Inferior parietal cortex (tissue), 1 donor: Measurements from ENCODE around the gene TRPM3.
"Not testable (repeated sequence)": the region's sequence is repeated elsewhere in the genome, so short reads cannot be mapped to it uniquely, and the experiment has no call there.

Source experiments
- DNase-seq: peaks from one replicate; pipeline ENCODE4 v3.0.0-alpha.2; 2016; ENCODE audit errors: extremely low spot score

Gene TRPM3

DNA sequence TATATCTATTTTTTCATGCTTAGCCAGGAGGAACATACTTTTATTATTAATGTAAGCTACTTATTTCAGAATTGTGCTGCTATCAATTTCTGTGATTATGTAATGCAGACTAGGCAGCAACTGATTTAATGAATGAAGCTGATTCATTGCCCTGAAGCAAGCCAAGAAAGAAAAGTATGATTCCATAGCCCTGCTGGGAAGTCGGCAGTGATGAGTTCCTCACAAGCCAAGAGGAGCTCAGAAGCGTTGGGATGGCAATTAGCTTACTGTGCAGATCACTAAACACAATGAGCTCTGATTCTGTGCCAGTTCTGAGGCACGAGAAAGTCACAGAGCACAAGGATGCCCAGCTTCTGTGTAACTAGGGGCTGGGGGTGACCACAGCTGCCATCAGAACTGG is 452.7 kb downstream of the TRPM3 start:
- DNase-seq: peak; percentile 9

DNA sequence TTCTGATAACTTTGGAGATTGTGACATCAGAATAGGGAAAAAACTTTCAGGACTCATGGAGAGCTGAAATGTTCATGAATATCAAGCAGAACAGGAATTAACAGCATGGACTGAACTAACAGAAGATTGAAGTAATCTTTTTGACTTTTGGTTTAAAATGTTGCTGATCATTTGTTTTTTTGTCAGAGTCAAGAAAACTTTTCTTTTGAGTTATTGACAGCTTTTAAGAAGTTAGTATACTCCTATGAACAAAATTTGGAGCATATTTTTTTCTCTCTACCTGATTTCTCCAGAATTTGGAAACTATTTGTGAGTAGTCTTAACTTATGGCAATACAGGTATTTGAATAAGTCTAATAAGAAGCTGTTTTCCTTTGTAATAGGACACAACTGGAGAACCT is 462.7 kb downstream of the TRPM3 start:
- DNase-seq: no peak

DNA sequence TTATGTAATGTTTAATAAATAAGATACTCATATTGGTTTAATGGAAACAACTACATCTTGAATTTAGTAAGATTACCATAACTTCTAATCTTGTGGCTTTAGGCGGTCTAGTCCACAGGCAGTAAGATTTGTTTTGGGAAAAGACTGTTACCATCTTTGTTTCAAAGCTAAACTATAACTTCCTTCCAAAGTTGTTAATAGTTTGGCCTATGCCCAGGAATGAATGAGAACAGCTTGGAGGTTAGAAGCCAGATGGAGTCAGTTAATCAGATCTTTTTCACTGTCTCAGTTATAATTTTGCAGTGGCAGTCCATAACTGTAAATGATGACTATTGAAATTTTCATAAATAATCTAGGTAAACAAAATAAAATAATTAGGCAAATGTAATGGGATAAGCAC is 465.1 kb downstream of the TRPM3 start:
- no peak for DNase-seq

DNA sequence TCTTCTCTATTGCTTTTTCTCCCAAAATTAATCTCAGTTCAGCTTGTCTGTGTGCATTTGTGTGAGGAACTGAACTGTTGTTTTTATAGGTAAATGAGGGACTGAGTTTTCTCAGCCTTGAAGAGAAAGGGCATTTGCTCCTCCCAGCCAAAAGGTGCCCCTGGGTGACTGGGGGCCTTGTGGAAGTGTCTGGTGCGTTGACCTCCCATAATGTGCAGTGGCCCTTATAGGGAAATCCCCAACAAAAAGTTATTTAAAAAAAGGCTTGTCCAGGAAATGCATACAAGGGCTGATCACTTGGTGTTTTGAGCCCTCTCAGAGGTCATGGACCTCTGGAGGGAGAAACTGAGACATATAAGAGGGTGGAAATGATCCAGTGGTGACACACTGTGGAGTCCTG is 467.3 kb downstream of the TRPM3 start:
- no peak for DNase-seq

DNA sequence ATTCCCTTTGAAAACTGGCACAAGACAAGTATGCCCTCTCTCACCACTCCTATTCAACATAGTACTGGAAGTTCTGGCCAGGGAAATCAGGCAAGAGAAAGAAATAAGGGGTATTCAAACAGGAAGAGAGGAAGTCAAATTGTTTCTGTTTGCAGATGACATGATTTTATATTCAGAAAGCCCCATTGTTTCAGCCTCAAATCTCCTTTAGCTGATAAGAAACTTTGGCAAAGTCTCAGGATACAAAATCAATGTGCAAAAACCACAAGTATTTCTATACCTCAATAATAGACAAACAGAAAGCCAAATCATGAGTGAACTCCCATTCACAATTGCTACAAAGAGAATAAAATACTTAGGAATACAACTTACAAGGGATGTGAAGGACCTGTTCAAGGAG is 476.8 kb downstream of the TRPM3 start:
- DNase-seq: not testable (repeated sequence)

DNA sequence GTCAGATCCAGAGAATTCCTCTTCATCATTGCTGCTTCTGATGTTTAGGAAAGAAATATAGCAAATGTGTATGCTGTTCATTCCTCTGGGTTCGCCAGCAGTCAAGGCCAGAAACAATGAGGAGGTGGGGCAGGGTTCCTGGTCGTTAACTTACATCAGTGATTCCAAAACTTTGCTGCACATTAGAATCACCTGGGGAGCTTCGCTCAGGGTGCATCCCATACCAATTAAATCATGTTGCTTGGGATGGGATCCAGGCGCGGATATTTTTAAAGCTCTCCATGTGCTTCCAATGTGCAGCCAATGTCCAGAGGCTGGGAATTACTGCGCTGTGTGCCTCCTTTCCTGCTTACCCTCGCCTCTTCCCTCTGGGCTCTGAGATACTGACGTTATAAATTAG is 479.1 kb downstream of the TRPM3 start:
- DNase-seq: no peak

DNA sequence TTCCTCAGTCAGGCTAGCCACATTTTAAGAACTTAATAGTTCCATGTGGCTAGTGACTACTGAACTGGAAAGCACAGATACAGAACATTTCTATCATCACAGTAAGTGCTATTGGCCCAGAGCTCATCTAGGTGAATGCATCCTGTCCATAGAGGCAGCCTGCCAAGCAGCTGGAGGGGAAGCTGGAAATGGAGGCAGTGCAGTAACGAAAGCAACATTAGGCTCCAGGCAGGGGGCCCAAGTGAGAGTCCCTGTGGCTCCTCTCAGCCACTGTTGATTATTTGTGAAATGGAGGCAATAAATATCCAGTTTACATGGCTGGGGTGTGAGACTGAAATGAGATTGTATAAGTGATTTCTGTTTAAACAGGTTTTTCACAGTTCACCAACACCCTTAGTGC is 479.8 kb downstream of the TRPM3 start:
- DNase-seq: no peak

DNA sequence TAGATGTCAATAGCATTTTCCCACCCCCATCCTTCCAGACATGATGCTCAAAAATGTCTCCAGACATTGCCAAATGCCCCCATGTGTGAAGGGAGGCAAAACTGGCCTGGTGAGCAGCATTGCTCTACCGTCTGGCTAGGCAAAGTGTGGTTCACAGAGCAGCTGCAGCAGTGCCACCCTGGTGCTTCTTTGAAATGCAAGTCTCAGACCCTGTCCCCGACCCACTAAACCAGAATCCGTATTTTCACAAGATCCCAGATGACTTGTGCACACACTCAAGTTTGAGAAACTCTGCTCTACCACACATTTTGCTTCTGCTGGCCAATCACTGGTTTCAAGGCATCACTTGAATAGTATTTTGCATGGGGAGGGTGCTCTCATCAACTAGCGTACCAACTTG is 480.4 kb downstream of the TRPM3 start:
- no peak for DNase-seq

DNA sequence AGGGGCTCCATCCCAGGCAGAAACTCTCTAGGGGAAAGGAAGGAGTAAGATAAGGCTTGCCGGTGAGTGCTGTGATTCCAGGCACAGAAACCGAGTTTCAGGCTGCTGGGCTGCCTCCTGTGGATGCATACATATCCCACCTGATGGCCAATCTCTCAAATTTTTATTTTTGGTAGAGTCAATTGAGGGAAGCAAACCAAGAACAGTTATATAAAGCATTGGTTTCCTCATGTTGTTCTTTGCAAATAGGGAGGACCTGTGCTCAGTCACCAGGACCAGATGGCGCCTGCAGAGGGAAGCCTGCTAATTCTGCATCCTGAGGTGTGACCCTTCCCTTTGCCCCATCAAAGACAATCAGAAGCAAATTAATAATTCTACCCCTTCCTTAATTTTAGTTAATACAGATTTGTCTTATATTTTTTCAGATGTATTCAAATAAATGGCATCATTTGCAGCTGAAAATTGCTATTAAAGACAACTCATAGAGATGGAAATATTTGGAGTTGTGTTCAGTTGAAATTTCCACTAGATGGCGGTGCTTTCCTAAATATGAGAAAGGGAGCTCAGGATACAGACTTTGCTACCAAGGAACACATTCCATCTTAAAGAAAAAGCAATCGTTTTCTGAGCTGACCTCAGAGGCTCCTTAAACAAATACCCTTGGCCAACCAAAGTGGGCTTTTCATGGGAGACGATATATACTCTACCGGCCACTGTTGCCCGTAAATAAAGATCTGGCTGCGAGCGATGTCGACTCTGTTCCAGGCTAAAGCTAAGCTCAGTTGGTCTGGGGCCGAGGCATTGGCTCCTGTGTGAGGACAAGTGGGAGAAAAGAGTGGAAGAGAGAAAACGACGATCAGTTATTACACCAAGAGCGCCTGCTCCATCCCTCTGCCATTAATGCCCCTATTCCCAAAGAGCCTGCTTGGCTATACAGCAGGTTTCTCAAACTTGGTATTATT is 481.3 kb downstream of the TRPM3 start:
- DNase-seq: peak; percentile 88

DNA sequence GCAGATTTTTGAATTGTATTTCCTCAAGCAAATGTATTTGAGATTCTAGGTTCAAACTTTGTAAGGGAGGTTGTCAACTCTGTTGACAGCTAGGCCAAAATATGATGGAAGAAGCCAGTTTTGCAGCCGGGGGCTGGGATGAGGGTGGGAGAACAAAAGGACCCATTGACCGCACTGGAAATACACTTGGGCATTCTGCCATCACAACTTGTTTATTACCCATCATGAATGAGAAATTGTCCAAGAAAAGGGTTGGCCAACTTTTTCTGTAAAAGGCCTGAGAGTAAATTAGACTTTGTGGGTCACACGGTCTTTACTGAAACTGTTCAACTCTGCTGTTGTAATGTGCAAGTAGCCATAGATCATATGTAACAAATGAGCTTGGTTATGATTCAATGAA is 485.6 kb downstream of the TRPM3 start:
- DNase-seq: no peak

DNA sequence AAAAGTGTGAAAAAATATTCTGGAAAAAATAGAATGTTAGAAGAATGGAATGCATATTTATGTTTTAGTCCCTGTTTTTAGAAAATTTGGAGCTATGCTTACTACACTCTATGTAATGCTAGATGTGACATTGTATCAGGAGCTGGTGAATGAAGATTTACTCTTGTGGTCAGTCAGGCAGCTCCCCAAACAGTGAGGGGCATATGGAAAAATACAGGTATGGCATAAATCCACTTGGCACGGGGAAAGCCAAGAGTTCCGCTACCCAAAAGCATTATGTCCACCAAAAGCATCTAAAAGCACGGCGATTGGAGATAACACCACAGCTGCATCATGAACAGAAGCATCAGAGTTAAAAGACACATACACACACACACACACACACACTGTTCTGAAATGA is 486.7 kb downstream of the TRPM3 start:
- no peak for DNase-seq

DNA sequence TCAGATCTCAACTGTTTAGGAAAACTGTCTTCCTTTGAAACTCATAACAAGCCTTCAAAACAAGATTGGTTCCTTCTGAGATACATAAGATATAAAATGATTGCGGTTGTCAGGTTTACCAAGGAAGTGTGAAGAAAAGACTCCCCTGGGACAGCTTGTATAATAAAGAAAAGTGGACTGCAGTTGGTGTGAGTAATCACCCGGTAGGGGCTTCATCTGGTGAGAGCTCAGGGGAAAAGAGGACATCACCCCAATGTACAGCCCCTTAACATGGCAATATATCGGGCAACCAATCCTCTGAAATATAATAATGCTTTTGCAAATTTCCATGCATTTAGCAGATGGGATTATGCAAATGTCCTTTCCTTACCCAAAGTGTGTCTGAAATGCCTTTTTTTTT is 490.4 kb downstream of the TRPM3 start:
- no peak for DNase-seq

DNA sequence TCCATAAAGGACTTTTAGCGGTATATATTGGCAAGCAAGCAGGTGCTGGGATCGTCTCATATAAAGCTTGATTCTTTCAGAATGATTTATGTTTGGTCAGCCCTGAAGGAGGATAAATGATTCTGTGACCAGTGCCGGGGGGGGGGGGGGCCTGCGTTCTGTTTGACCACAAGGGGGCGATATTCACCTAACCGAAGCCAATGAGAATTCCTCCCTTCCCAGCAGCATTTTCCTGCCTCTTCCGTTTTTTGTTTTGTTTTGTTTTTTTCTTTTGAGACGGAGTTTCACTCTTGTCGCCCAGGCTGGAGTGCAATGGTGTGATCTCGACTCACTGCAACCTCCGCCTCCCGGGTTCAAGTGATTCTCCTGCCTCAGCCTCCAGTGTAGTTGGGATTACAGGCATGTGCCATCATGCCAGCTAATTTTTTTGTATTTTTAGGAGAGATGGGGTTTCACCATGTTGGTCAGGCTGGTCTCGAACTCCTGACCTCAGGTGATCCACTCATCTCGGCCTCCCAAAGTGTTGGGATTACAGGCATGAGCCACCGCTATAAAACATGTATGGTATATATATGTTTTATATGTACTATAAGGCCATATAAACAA is 492.2 kb downstream of the TRPM3 start:
- DNase-seq: not testable (repeated sequence)

DNA sequence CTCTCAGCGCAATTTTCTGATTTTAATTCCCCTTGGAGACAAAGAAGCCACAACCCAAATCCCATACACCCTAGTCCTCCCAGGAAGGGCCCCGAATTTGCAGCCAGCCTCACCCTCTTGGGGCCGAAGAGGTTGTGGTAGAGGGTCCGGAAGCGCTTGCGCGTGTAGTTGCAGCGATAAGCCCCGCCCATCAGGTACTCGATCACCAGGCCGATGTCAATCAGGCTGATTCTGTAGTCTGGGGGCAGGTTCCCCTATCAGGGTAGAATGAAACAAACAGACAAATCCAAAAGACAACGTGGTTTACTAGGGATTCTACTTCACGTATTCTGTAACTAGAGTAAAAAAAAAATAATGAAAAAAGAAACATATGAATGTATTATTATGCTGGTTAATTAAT is 496.3 kb downstream of the TRPM3 start:
- DNase-seq: no peak

DNA sequence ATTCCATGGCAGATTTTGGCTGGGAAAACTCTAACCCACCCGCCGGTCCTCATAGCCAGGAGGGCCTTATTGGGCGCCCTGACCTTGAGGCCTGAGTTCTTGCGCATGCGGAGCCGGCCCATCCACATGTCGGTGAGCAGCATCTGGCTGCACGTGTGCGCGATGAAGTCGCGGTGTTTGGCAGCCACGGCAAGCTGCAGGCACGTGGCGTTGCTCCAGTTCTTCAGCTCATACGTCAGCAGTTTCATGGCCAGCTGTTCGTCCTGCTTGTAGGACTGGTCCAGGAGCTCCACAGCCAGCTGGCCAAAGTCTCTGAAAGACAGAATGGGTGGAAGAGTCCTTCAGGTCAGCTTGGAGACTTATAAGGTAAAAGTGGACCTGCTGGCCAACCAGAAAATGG is 502.6 kb downstream of the TRPM3 start:
- DNase-seq: no peak

DNA sequence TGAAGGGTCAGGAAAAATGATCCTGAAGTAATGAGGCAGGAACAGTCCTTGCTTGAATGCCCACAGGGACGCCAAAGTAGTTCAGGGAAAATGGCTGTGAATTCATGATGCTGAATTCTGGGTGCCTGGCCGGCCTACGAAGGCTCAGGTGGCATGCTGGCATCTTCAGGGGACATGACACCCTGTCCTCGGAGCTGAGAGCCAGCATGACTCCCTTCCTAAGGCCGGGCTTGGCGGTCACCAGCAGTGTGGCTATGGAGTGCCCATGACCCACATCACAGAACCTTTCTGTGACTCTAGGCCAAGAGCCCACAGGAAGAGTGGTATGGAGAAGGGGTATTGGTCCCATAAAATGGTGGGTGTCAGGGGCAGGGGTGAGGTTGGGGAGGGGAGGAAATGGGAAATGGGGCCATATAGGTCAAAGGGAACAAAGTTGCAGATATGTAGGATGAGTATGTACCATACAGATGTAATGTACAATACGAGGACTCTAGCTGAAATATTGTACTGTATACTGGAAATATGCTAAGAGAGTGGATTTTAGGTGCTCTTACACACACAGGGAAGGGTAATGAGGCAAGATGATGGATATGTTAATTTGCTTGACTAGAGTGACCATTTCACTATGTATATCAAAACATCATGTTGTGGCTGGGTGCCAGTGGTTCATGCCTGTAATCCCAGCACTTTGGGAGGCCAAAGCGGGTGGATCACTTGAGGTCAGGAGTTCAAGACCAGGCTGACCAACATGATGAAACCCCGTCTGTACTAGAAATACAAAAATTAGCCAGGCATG is 504.2 kb downstream of the TRPM3 start:
- no peak for DNase-seq

DNA sequence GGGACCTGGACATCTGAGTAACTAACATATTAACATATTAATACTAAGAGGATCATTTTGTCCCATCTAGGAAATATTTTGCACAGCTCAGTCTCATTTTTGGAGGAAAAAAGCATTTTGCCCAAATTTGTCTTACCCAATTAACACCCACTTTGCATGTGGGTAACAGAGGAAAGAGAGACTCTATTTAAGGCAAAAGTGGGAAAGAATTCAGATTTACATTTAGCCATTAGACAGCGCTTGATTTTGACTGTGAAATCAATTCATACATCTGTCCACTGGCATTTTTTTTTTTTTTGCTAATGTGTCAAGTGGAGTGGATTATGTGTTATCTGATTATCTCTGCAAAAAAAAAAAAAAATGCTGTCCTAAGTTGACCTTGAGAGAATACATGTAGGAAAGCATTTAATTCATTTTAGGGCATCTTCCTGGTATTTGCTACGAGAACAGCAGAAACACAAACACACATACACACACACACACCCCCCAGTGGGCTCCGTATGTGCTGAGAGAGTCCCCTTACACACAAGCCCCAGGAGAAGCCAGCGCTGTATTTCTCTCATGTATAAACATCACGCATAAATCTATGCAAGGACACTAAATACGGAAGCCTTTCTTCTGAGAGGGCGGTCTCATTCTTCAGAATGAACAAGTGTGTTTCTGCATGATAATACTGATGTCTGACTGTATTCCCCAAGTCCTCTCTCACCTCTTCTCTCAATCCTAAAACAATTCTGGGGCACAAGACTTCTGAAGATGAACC is 505.0 kb downstream of the TRPM3 start:
- DNase-seq: no peak

DNA sequence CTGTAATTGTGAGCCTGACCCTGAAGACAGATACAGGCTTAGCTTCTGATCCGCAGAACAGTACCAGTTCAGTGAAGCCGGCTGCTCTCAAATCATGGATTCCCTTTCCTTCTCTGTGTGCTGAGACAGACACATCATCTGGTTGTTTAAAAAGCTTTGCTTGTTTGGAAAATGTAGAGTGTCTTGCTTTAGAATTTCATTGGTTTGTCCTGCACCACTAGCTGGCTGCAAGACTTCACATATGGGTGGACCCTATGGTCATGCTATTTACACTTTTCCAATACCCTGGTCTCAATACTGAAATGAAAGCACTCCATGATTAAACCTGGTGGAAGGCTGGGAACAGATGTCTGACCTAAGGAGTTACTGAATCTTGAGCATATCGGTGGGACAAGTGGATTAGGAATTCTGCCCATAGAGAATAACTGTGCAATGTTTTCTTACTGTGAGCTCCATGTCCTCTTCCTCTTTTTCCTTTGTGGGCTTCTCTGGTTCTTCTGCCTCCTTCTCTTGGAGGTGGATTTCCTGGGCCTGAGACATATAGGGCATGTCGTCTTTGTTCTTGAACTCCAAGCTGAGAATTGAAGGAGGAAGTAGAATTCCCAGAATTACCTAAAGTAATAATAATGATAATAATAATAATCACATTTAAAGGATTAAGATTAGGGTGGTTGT is 505.8 kb downstream of the TRPM3 start:
- DNase-seq: peak; percentile 62

DNA sequence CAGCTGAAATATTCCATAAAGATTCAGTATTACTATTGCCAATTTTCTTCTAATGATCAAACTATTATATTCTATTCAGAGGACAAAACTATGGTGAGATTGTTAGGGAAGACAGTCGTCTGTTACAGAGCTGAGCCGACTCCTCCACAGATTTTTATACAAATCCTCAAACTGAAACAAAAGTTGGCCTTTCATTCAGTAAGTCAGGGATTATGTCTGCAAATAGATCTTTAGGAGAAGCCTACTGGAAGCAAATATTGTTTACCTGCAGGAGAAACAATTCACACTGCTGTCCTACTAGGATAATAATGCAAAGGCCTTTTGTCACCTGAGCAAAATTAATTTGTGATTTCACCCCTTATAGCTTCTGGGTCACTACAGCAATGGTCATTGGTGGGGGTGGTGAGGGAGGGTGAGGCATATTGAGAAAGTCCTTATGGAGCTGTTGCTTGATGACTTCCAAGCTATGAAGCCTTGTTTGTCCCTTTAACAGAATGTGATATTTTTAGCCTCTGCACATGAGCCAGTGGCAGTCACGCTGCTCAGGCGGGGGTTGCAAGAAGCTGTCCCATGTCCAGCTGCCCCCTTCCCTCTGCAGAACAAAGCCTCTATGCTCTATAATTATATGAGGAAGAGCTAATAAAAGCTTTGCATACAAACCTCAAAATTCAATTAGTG is 506.5 kb downstream of the TRPM3 start:
- DNase-seq: no peak

DNA sequence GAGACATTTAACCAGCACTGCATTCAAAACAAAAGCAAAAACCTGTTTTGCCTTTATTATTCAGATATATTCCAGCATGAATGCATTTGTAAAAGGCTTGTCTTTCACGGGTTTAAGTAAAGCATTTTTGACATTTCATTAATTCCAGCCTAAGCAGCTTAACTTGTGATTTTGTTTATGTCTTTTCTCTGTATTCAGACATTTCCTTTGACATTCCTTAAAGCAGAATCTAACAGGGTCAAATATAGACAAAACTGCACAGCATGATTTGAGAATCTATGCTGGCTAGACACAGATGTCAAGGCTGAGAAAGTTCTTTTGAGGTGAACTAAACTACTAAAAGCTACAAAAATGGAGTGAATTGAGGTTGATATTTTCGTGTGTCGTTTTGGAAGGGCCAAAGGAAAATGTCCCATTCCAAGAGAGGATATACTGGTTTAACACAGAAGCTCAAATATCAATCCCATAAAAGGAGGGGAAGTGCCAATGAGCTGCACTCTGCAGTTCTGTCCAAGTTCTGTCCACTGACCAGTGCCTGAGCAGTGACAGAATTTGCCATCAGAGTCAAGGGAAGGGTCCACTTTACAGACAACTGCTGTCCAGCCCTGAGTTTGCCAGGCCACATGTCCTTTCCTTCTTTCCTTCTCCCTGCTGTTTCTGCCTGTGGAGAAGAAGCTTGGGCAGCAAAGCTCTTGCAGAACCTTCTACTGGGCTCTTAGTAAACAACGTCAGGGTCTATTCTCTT is 508.2 kb downstream of the TRPM3 start:
- no peak for DNase-seq
